HFF-Myc (cell line): Measurements from ENCODE around the gene CHAD.
"Not testable (repeated sequence)": the region's sequence is repeated elsewhere in the genome, so short reads cannot be mapped to it uniquely, and the experiment has no call there.

Experiments used
- DNase-seq: peaks from one replicate; pipeline ENCODE4 v3.0.0-alpha.2; 2011; ENCODE audit warnings: low read depth; ENCODE audit errors: extremely low read depth
- H3K4me3 ChIP-seq: replicated peaks from 2 replicates; pipeline ENCODE4 v1.5.1; 2011; ENCODE audit warnings: low read depth, mild to moderate bottlenecking, control low read depth, low read length
- TF ChIP-seq, protein P1 (sequence below): IDR thresholded peaks from 2 replicates; pipeline ENCODE4 v1.5.1; 2012; ENCODE audit warnings: mild to moderate bottlenecking, low read depth, low read length, control low read depth; ENCODE audit errors: missing control alignments

CHAD gene

DNA sequence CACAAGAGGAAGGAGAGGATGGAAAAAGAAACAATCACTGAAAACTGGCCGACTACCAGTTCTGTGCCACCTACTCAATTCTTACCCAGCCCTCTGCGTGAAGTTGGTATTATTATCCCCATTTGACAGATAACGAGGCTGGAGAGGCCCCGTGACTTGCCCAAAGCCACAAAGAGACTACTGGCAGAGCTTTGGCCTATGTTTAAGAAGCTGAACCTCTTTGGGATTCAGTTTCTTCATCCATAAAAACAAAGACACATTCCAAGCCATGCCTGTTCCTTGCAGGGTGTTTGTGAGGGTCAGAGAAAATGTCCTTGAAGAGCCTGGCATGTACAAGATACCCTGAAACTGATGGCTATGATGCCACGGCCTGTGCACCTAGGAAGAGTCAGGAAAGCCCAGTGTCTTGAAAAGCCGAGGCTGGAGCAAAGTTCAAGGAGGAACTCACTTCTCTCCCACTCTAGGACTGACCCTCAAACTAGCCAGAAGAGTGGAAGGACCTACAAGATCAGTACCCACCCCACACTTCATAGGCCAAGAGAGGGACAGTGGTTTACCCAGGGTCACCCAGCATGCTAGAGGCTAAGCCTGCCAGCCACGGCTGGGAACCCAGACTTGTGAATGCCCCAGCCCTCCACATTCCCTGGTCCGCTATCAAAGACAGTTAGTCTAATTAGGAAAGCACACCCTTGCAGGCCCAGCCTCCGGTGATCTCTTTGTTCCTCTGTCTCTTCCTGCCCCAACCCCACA is 44.3 kb downstream of the CHAD start:
- H3K4me3 ChIP-seq, result no peak overlapping the region
- TF ChIP-seq, protein P1, sequence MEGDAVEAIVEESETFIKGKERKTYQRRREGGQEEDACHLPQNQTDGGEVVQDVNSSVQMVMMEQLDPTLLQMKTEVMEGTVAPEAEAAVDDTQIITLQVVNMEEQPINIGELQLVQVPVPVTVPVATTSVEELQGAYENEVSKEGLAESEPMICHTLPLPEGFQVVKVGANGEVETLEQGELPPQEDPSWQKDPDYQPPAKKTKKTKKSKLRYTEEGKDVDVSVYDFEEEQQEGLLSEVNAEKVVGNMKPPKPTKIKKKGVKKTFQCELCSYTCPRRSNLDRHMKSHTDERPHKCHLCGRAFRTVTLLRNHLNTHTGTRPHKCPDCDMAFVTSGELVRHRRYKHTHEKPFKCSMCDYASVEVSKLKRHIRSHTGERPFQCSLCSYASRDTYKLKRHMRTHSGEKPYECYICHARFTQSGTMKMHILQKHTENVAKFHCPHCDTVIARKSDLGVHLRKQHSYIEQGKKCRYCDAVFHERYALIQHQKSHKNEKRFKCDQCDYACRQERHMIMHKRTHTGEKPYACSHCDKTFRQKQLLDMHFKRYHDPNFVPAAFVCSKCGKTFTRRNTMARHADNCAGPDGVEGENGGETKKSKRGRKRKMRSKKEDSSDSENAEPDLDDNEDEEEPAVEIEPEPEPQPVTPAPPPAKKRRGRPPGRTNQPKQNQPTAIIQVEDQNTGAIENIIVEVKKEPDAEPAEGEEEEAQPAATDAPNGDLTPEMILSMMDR, result no peak
- no peak for DNase-seq

DNA sequence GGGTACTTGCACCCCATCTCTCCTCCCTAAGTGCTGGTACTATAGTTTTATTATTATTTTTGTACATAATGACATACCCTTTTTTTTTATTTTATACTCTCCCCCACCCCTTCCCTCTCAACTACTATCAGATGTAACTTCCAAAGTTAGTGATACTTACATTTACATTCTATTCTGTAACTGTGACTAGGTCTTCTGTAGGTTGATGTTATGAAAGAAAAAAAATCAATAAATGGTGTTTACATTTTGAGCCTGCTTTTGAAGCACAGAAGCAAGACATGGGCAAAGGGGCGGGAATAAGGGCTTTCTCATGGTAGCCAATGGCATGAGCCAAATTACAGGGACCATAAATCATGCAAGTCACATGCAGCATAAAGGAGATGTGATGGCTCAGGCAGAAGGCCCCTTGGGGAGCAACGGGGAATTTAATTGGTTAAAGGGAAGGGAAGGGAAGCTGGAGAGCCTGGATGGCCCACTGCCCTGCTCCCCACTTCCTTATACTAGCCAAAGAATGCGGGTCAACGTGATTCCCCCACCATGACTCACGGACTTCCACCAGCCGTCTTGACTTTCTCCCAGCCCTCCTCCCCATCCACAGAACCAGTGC is 45.0 kb downstream of the CHAD start:
- TF ChIP-seq, protein P1, result no peak
- H3K4me3 ChIP-seq, result no peak overlapping the region
- peak; percentile 66 for DNase-seq

DNA sequence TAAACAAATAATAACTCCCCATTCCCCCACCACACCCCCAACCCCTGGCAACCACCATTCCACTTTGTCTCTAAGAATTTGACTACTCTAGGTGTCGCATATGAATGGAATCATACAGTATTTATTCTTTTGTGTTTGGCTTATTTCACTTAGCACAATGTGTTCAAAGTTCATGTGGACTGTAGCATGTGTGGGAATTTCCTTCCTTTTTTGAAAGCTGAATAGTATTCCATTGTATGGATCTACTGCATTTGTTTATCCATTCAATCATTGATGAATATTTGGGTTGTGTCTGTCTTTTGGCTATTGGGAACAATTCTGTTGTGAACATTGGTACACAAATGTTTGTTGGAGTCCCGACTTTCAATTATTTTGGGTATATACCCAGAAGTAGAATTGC is 45.9 kb downstream of the CHAD start:
- TF ChIP-seq, protein P1, result no peak
- no peak for DNase-seq
- no peak overlapping the region for H3K4me3 ChIP-seq

DNA sequence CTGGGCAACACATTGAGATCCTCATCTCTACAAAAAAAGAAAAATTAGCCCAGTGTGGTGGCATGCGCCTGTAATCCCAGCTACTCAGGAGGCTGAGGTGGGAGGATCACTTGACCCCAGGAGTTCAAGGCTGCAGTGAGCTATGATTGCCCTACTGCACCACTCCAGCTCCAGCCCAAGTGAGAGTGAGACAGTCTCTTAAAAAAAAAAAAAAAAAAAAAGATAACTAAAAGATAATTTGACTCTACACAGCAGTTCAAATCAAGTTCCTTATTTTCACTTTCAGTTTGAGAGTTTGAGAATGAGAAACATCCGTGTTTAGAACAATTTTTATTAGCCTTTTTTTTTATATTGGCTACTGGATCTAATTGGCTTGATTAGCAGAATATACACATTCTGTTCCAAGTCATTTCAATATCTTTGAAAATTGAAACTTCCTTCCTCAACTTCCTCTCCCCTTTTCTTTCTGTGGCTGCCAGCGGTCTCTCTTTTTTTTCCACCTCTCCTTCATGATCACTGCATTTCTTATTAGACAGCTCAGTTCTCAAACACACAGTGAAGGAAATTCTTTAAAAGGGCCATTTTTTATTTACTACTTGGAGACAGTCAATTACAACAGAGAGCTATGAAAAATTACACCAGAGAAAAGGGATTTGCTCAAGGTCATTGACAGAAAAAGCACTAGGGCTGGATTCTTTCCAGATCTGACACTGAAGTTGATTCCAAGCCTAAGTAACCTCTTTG is 47.2 kb downstream of the CHAD start:
- no peak for DNase-seq
- no peak overlapping the region for H3K4me3 ChIP-seq
- TF ChIP-seq, protein P1, result no peak

DNA sequence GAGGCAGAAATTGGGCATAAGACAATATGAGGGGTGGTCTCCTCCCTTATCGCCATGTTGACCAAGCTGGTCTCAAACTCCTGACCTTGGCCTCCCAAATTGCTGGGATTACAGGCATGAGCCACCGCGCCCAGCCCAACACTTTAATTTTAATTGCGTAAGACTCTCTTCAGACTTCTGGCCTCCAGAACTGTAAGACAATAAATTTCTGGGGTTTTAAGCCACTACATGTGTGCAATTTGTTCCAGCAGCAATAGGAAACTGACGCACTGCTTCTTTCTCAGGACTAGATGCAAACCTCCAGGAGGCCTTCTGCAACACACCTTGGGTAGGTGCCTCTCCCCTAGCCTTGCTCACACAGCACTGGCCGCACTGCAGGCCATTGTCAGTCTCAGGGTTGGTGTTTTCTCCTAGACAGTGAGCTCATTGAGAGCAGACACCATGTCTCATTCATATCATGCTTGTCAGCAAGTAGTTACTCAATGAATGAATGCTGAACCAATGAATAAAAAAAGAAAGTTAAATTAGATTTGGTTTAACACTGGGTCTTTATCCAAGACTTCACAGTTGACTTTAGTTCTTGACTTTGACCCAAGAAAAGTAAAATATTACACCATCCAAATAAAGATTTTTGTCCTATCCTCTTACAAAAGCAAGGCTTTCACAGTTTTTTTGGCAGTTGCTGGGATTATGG is 48.1 kb downstream of the CHAD start:
- TF ChIP-seq, protein P1, result no peak
- no peak overlapping the region for H3K4me3 ChIP-seq
- no peak for DNase-seq

DNA sequence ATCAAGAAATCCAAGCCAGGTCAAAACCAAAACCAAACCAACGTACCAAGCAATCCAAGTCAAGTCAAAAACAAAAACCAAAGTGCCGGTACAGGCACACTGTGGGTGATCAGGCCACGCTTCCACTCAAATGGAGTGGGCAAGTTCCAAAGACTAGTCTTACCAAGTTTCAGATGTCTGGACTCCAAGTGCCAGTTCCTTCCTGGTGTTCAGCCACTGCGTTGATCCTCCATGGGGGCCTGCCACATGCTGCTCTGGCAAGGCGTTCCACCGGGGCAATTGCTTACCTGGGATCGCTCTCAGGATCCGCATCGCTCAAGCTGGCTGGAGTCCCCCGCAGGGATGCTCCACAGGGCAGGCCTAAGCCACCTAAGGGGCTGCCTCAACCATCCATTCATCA is 49.1 kb downstream of the CHAD start:
- not testable (repeated sequence) for DNase-seq, H3K4me3 ChIP-seq

DNA sequence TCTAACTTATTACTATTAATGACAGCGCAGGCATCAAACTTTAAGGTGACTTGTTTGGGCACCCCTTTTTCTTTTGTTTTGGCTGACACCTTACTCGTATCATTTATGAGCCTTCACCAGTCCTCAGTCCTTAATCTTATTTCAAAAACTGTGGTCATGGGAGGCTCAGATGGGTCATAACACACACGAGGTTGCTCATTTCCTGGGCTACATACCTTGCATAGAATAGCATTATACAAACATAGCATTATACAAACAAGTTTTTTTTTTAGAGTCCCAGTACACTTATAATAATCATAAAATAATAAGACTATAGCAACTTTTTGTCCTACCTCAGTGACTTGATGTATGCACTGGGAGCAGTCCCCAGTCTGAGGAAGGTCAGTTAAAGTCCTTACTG is 53.9 kb downstream of the CHAD start:
- no peak overlapping the region for H3K4me3 ChIP-seq
- TF ChIP-seq, protein P1, result no peak
- no peak for DNase-seq
